Fibroblast of peridontal ligament (primary cell): Measurements from ENCODE around the gene APOL1.

ENCODE experiments used
- DNase-seq: peaks from one replicate; pipeline ENCODE4 v3.0.0-alpha.2; 2010; ENCODE audit errors: extremely low read depth

Gene APOL1

DNA sequence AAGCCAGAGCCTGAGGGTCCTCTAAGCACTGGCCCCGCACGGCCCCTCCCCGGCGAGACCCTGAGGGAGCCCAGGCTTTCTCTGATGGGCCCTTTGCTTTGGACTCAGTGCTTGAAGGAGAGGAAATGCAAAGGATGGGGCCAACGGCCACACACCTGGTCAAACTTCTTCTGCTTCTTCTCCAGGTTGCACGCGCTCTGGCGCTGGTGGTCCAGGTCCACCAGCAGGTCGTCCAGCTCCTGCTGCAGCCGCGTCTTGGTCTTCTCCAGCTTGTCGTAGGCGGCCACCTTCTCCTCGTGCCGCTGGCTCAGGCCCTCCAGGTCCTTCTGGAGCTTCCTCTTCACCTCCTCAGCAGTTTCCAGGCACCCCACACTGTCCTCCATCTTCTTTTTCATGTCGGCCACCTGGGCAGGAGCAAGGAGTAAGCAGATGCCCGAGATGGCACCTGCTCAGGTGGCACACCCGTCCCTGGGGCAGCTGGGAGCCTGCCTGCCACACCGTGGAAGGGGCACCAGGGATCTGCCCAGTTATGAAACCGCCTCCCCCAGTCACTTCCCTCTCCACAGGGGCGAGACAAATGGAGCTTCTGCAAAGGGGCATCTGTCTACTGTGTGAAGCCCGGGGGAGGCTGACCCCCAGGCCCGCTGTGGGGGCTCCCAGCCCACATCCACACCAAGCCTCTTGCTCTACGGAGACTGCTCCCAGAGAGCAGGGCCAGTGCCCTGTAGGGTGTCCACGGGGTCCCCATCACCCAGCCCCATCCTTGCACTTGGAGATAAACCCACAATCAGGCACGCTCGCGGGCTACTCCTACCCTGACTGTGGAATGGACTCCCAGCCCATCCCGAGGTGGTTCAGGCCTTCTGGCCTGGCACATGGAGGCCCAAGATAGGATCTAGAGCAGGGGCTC is 39.2 kb downstream of the APOL1 start:
- DNase-seq, result no peak

DNA sequence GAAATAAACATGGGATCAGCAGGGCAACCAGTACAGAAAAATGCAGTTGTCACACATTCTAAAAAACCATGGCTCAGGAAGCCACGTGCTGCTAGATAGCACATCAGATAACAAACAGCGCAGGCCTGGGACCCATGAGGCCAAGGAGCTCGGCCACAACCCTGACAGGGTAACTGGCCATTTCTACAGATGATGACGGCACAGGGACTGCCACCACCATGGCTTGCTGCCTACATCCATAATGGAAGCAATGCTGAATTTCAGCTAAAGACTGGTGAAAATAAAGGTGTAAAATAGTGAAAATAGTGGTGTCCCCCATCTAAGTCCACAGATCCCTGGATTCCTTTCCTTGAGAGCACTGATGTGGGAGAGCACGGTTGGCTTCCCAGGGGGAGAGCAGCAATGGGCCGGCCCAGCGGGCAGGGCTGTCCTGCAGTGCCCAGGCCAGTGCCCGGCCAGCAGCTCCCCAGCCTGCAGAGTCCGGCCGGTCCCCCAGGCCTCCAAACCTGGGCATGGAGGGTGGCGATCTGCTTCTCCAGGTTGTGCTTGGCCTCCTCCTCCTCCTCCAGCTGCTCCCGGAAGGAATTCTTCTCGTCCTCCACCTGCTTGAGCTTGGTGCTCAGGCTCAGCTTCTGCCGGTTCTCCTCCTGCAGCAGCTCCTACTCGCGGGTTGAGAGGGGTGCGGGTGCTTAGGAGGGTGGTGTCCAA is 40.0 kb downstream of the APOL1 start:
- no peak for DNase-seq

DNA sequence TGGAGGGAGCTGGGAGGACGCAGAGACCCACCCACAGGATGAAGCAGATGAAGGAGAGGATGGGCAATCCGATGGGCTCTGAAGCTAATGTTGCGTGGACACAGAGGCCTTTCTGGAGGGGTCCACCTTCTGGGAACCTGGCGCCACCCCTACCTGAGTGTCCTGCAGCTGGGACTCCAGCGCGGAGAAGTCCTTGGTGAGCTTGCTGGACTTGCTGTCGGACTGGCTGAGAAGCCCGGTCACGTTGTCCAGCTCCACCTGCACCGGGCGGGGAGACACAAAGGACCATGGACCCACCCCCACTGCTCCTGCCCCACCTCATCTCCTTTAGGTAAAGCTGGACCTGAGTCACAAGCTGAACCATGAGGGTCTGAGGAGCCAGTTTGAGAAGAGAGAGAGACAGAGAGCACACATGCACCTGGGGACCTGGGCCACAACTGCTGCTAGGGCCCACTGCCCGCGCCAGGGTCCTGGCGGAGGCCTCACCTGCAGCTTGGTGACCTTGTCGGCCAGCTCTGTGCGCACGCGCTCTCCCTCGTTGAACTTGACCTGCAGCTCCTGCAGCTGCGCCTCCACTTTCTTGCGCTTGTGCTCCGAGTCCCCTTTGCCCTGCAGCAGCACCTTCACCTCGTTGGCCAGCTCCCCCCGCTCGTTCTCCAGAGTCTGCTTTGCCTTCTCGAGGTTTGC is 40.8 kb downstream of the APOL1 start:
- no peak for DNase-seq

DNA sequence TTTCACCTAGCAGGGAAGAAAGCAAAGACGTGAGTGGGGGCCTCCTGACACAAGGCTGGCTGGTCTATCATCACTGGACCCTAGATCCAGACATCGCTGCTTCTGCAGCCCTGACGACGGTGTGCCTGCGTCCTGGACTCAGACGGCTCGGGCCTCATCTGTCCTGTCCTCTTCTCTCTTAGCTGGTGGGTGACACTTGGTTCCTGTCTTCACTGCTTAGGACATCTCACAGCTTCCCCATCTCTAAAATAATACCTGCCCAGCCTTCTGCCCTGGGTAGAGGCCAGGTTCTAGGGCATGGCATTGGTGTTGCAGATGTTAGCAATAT is 41.3 kb downstream of the APOL1 start:
- DNase-seq, result no peak

DNA sequence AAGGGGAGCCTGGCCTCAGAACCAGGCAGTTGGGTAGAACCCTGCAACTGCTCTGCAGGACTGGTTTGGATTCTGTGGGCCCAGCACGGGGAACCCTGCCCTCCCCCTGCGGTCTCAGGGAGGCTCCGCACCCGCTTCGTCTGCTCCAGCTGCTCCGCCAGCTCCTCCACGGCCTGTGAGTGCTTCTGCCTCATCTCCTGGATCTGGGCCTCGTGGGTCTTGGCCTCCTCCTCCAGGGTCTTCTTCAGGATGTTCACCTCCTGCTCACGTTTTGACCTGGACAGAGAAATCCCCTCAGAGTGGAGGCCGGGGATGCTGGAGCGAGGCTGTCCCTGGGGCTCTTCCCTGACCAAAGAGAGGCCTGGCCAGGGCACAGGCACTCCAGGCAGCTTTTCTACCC is 41.9 kb downstream of the APOL1 start:
- no peak for DNase-seq

- no peak for DNase-seq
These were observed 42.3 kb downstream of the APOL1 start for GRCh38 chr22:36295247-36295646.

DNA sequence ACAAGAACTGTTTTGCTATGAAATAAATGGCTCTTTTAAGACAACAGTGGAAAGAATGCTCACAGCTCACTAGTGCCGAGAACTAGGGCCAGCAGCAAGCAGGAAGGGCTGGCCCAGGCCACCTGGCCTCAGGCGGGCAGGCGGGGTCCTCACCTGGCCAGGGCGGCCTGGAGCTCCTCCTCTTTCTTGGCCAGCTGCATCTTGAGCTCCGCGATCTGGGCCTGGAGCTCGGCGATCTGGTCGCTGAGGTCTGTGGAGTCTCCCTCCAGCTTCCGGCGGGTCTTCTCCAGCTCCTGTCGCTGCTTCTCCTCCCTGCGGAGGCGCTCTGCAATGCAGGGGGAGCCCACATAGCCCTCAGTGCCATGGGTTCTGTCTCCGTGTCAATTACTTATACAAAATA is 43.8 kb downstream of the APOL1 start:
- DNase-seq, result no peak

GRCh38 chr22:36297568-36297967 is 44.6 kb downstream of the APOL1 start:
- no peak for DNase-seq

- DNase-seq, result no peak
These were observed 45.2 kb downstream of the APOL1 start for GRCh38 chr22:36298118-36298517.

GRCh38 chr22:36298601-36299000 is 45.7 kb downstream of the APOL1 start:
- DNase-seq, result no peak

GRCh38 chr22:36299295-36299694 is 46.4 kb downstream of the APOL1 start:
- no peak for DNase-seq

GRCh38 chr22:36299911-36300310 is 47.0 kb downstream of the APOL1 start:
- no peak for DNase-seq

DNA sequence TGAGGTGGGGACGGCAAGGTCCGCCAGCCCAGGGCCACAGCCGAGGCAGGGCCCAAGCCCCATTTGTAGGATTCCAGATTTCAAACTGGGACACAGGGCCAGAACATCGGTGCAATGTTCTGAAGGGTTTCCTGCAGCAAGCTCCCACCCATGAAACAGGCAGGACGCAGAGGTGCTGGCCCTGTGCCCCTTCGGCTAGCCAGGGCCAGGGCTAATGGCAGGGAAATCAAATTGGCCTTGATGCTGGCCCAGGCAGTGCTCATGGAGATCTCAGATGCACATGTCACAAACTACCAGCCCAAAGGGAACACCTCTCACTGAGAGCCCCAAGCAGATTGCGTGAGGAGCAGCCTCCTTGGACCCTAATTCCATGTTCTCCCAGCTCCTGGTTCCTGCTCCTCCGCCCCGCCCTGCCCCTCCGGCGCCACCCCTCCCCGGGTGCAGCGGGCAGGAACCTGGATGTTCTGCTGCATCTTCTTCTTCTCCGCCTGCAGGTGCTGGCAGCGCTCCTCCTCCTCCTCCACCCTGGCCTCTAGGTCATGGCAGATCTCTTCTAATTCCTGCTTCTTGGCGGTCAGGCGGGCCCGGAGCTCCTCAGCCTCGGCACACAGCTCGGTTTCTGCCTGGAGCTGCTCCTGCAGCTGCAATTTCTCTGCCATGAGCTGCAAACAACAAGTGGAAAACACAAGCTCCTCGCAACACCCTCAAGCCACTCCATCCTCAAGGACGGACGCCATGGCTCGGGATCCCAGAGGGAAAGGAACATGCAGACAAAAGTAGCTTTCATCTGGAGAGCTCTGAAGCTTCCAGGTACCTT is 47.7 kb downstream of the APOL1 start:
- DNase-seq, result no peak

DNA sequence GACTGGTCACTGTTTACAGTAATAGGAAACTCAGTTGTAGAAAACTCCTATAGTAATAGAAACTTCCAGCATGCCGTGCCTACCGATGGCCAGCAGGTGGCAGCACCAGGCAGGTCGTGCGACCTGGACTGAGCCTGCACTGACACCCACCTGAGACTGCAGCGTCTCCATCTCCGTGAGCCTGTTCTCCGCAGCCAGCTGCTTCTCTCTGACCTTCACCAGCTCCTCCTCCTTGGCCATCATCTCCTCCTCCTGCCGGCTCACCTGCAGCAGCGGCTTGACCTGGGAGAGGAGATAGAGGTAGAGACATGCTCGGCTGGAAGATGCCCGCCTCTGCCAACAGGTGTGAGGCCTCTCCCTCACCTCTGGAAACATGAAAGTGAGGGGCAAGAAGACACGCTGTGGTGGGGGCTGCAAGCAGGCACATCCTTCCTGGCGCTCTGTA is 48.5 kb downstream of the APOL1 start:
- DNase-seq, result peak; percentile 70

DNA sequence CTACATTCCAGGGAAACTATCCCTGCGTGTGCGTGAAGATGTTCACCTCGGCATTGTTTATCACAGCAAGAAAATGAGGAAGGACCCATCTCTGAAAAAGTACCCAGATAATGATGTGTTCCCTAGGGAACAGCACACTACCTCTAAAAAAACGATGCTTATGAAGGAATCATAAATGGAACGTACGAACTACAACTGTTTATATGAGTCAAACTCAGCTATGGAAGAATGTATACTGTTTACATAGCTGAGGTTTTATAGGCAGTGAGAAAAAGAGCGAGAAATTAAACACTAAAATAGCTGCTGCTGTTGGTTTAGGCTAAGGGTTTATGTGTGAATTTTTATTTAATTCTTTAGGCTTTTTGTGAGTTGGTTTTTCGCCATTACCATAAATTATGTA is 48.9 kb downstream of the APOL1 start:
- peak; percentile 95 for DNase-seq

- DNase-seq, result no peak
These were observed 49.6 kb downstream of the APOL1 start for GRCh38 chr22:36302439-36303114.

DNA sequence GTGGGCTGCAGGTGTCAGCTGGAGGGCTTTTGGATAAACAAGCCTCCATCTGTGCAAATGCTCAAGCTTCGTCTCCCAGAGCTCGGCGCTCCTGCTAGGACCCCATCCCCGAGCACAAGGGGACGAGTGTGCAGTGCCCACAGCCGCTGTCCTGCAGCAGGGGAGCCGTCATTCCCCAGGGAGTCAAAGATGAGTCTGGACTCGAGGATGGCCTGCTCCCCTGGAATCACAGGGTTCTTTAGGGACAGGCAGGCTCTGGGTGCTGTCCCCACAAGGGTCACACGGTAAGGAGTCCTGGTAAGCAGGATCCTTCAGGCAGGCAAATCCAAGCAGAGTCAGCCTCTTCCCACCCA is 50.2 kb downstream of the APOL1 start:
- no peak for DNase-seq

DNA sequence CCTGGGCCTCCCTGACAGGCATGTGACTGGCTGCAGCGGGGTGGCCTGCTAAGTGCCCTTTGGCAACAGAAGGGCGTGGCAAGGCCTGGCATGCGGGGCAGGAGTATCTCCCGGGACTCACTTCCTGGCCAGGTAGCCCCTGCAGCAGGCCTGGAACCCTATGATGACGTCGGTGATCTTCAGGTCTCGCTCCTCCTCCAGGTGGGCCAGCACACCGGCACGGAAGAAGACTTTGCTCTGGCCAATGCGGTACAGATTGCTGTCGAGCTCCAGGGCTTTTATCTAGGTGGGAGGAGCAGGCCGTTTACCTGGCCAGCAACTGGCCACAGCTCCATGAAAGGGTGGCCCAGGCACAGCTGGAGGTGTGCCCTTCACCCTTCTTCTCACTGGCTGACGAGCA is 50.9 kb downstream of the APOL1 start:
- DNase-seq, result no peak

DNA sequence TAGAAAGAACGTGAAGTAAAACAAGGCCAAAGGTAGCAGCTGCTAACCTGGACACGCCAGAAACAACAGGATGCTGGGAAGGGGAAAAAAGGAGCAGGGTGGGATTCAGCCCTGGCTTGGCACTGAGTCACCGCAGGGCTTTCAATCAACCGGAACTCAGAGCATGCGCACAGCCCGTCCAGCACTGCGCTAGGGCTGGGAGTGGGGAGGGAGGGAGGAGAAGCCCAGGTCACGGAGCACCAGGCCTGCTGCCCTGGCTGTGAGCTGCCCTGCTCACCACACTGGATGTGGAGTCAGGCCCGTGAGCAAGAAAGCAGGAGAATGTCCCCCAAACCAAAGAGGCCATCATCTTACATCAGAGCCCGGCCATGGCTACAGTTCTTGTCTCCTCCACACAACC is 51.5 kb downstream of the APOL1 start:
- DNase-seq, result no peak

- no peak for DNase-seq
These were observed 52.9 kb downstream of the APOL1 start for GRCh38 chr22:36305813-36306212.

- DNase-seq, result no peak
These were observed 53.3 kb downstream of the APOL1 start for GRCh38 chr22:36306227-36306626.
